Activated gamma-delta T cell treated with Interleukin-2 at 50 U/mL for 16 hours (primary cell): ENCODE data around the gene PTBP2.
A peak's percentile ranks its signal among the peaks of the same experiment; 100 is the strongest.

Experiments
- DNase-seq: peaks from one replicate; pipeline ENCODE4 v3.0.0-alpha.2; 2020

Gene PTBP2, protein sequence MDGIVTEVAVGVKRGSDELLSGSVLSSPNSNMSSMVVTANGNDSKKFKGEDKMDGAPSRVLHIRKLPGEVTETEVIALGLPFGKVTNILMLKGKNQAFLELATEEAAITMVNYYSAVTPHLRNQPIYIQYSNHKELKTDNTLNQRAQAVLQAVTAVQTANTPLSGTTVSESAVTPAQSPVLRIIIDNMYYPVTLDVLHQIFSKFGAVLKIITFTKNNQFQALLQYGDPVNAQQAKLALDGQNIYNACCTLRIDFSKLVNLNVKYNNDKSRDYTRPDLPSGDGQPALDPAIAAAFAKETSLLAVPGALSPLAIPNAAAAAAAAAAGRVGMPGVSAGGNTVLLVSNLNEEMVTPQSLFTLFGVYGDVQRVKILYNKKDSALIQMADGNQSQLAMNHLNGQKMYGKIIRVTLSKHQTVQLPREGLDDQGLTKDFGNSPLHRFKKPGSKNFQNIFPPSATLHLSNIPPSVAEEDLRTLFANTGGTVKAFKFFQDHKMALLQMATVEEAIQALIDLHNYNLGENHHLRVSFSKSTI

DNA sequence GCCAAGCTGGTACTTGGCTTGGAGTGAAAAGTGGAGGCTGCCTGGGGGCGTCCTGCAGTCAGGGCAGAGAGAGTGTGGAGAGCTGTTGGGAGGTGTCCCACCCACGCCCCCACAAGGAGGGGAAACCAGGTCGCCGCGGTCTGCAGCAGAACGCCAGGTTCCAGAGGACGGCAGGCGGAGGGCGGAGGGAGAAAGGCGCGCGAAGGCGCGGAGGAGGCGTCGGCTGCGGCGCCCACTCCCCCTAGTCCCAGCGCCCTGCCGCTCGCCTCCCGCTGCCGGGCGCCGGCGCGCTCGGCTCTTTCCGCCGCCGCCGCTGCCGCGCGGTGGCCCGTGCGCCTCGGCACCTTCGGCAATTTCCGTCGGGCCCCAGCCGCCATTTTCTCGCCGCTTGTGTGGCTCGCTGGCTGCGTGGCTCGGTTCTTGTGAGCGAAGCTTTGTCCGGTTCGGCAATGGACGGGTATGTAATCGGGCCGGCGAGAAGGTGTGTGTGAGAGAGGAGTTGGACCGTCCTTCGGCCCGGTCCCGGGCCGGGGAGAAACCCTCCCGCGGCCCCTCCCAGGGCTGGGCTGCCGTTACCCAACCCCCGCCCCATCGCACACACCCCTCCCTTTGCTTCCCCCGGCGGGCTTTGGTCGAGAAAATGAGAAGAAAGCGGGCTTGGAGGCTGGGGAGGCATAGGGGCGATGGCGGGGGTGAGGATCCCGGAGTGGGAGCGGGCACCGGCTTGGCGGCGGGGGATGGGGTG, at the start of gene PTBP2:
Gene PTBP2, plus strand, starts transcription at position 369 of the 745 bp plus-strand sequence. Its CDS starts 81 bp downstream, at position 450.
- peak; percentile 76 for DNase-seq

DNA sequence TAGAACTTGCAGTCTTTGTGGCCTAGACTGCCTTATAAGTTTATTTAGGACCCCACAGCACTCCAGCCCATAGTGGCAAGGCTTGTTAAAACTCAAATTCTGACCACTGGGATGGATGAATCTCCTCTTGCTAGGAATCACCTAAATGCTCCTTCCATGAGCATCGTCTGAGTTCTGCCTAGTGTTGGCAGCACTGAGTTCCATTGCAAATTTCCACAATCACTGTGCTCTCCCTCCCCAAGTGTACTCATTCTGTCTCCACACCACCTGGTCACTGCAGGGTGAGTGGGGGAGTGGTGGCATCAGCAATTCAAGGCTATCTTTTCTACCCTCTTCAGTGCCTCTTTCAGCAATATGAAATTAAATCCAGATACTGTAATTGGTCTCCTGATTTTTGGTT, 46.7 kb upstream of the PTBP2 start:
- no peak for DNase-seq

DNA sequence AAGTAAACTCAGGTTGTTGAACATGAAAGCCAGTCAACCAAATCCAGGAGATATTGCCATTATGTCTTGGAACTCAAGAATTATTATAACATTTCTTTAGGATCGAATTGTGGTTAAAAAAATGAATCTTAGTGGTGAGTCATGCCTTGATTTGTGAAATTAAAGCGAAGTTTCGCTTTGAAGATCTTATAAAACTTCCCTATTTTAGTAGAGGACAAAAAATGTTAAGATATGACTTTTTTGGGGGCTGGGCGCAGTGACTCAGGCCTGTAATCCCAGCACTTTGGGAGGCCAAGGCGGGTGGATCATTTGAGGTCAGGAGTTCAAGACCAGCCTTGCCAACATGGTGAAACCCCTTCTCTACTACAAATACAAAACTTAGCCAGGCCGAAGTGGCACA, 39.5 kb upstream of the PTBP2 start:
- DNase-seq, result no peak

DNA sequence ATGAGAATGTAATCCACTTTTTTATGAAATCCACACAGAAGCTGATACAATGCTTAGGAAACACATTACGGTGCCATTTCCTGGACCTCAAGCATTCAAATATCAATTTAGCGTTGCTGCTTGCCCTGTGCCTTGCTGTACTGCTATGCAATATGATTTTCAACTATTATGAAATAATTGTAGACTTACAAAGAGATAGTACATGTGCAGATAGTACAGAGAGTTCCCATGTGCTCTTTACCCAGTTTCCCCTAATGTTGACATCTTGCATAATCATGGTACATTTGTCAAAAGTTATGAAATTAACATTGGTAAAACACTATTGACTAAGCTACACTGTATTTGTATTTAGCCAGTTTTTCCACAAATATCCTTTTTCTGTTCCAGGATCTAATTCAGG, 37.7 kb upstream of the PTBP2 start:
- DNase-seq, result no peak

DNA sequence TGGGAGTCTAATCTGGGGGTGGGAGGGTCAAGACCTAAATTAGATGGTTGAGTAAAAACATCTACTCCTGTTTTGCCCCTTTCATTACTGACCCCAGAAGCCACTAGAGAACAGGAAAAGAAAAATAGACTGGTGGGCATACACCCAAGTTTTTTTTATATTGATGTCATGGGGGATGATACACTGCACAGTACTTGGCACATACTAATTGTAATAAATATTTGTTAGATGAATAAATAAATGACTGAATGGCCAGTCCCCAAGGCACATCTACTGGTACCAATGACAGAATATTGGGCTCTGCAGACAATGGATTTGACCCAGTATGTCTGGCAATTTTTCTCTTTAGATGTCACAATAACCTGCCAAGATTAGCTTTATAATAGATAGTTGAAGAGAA, 36.8 kb upstream of the PTBP2 start:
- no peak for DNase-seq

DNA sequence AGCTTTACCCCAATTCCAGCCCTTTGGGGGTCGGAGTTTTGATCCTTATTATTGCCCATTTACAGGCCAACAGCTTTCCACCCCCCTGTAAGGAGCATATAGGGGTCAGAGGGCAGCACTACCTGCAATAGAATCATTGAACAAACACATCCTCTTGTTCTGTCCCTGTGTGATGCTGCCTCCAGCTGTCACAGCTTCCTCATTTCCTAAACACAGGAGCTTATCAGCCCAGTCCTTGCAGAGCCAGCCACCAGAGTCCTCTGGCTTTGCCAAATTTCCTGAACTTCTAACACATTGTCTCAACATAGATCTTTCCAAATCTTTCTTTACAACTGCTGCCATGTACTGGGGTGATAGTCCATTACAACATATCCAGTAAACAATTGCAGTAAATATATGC, 32.8 kb upstream of the PTBP2 start:
- no peak for DNase-seq

DNA sequence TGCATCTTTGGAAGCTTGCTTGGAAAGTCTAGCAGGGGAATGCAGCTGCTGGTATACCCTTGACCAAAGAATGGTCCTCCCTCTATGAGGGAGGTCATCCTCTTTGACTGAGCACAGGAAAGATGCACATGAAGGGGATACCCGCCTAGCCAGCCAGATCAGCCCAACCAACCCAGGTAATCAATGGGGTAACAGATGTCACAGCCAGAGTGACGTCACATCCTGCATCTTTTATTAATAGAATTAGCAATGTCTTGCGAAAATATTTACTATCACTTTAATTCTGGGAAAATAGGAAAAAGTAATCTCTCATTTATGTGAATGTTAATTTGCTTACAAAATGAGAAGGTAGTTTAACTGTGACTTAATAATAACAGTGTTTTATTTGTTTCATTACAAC, 25.6 kb upstream of the PTBP2 start:
- DNase-seq, result no peak

DNA sequence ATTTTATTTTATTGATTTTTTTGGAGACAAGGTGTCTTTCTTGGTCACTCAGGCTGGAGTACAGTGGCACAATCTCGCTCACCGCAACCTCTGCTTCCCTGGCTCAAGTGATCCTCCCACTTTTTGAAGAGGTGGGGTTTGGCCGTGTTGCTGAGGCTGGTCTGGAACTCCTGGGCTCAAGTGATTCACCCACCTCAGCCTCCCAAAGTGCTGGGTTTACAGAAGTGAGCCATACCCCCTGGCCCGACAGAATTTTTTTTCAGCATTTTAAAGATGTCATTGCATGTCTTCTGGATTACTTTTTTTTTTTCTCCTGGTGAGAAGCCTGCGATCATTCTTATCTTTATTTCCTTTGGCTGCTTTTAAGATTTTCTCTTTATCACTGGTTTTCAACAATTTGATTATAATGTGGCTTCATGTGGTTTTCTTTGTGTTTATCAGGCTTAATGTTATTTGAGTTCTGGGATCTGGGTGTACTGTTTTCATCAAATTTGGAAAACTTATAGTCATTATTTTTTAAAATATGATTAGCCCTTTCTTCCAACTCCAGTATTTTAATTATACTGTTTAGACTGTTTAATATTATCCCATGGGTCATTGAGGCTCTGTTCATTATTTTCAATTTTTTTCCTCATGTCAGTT, 23.1 kb upstream of the PTBP2 start:
- no peak for DNase-seq

DNA sequence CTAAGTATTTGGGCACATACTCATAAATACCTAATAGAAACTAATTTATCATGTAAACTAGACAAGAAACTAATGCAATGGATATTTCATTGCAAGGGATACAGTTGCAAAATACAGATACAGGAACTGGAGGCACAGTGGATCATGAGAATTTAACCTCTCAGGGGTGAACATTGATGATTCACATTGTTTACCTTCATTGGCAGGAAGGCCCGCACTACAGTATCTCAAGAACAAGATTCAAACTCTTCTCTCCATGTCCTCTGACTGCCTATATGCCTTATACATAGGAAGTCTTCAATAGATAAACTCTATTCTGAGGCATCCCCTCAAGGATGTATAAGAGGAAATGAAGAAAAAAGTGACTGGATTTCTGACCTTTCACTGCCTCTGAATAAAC, 18.4 kb upstream of the PTBP2 start:
- DNase-seq, result no peak

DNA sequence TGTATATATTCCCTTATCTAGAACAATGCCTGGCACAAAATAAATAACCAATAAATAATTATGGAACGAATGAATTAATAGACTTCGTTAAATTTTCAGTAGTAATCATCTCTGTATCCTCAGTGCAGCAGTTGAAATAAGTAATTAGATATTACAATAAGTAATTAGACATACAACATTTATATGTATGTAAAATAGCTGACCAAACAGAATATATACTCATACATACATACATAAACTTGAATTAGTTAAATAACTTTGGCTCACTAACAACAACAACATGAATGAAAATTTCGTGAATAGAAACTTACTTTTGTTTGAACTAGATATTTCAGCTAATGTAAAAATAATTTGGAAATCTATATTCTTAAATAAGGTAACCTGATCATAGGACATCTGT, 14.6 kb upstream of the PTBP2 start:
- DNase-seq, result no peak

DNA sequence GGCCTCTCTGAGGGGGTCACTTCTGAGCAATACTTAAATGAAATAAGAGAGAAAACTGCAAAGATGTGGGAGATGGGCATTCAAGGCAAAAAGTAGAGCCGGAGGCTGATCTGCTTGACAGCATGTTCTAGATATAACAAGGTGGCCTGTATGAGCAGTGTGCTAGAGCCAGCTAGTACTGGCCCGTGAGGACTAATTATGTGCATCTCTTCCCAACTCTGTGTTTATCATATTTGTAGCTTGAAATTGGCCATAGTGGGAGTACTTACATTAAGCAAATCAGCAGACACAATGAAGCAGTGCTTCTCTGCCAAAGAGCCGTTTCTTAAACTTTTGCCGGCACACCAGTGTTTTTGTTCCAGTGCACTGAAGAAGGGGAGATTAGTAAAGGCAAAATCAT, 13.1 kb upstream of the PTBP2 start:
- DNase-seq, result no peak

DNA sequence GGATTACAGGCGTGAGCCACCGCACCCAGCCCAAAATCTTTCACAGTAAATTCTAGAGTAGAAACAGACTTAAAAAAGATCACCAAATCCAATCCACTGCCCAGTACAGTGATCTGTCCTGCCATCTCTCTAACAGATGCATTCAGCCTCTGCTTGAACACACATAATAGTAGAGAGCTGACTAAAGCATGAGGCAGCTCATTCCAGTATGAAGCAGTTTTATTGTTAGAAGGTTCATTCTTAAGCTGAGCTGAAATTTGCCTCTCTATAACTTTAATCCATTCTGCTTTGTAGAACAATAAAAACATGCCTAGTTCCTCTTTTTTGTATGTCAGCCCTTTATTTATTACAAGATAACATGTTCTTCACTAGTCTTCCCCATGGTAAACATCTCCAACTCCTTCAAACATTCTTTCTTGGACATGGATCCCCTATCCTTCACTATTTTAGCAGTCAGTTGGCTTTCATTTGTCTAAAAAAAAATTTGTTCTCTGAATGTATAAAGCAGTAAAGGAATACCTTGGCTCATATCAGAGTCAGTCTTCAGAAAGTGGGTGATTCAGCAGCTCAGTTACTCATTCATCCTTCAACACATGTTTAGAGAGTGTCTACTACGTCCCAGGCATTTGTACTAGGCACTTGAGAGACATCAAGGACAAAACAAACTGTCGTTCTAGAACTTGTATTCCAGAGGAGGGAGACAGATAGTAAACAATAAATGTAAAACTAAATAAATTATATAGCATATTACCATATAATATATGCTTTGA, 10.7 kb upstream of the PTBP2 start:
- DNase-seq, result no peak

DNA sequence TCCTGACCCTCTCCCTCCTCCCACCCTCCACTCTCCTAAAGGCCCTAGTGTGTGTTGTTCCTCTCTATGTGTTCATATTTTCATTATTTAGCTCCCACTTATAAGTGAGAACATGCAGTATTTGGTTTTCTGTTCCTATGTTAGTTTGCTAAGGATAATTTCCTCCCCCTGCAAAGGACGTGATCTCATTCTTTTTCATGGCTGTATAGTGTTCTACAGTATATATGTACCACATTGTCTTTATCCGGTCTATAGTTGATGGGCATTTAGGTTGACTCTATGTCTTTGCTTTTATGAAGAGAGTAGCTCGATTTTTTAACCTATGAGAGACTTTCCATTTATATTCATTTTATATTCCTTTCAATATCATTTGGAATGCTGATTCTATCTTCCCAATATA, 7.9 kb upstream of the PTBP2 start:
- no peak for DNase-seq

DNA sequence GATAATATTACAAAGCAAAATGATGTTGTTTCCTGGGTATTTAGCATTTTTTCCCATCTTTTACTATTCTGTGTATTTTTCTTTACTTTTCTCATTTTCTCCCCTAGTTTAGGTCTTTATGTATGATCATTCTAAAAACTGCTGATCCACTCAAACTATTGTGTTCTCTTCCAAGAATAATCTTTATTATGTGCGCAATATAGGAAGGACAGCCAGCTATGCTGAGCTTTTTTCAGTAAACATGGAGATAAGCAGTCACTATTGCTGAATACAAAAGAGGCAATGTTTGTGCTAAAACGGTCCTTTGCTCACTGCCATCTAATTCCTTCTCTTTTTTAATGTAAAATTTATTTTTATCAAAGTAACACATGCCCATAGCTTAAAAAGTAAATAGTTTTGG, 6.7 kb upstream of the PTBP2 start:
- DNase-seq, result no peak

DNA sequence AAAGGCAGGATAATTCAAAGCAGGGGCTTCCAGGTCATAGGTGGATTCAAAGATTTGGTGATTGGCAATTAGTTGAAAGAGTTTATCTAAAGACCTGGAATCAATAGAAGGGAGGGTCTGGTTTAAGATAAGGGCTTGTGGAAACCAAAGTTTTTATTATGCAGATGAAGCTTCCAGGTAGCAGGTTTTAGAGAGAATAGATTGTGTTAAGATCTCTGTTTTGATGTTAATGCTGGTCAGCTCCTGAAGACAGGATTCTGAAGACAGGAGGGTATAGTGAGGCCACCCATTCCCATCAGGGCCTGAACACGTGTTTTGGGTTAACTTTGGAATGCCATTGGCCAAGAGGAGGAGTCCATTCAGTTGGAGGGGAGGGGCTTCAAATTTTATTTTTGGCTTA, 6.1 kb upstream of the PTBP2 start:
- DNase-seq, result no peak

DNA sequence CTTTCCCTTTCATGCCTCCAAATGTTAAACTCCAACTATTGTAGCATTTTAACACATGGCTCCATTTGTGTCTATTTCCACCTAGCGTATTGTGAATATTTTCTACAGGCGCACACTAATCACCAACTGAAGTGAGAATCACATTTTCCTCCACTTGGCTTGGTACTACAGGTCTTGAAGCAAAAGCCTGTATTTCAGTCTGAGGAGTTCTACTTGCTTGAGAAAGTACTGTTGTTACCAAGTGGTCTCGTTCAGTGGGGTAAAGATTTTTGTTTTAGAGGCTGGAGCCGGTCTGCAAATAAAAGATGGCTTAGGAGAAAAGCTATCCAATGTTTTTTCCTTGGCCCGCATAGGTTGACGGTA, 550 bp upstream of the PTBP2 start:
- DNase-seq, result no peak

DNA sequence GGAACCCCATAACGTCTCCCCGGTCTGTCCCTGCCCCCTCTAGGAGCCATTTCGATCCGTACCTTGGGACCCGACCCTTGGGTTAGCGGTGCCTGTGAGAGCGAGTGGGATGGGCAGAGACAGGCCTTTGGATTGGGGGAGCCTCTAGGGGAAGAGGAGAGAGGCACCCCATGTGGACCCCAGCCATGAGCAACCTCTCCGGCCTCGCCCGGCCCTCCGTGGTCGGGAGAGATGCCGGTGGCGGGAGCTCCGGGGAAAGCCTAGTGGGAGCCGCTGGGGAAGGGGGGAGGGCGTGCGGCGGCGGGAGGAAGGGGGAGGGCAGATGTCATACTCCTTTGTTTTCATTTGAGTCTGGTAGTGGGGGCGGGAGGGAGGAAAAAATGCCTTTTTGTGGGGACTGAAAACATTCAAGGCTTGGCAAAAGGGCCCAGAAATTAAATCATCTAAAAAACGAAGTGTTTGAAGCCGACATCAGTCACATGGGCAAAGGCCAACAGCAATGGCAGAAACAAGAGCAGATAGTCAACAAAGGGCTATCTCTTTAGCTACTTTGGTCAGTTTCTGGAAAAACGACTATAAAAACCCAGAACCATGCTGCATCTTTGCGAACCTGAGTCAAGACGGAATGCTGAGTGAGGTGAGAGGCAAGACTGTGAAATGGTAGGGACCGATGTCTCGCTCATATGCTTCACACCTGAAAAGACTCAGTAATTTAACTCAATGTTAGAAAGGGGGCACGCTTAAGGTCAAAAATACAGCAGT, 758 bp downstream of the PTBP2 start:
- no peak for DNase-seq

DNA sequence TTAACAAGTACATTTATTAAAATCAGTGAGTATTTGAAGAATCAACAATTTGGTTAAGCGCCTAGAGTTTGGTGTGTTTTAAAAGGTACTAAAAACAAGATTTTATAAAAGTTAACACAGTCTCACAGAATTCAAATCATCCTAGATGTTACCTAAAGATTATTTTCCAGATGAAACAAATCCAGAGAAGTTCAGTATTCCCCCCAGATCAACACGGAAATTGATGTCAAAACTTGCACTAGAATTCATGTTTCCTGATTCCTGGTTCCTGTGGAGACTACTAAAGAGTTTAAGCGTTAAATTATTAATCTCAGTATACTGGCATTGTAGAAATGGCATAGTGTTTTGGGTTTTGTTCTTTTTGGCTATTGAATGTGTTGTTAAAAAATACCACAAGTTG, 1.4 kb downstream of the PTBP2 start:
- no peak for DNase-seq

DNA sequence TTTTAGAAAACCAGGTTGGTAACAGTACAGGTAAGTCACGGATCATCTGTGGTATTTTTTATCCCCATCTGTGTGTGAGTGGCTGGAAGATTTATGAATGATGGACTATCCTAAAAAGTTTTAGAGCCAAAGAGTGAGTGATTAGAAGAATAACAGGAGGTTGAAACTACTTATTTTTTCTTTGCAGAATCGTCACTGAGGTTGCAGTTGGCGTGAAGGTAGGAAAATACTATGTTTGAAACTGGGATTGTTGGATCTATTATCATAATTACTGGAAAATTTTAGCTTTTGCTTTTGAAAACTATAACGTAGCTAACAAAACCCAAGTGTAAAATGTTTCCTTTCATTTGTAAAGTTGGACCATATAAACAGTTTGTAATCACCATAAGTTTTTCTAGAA, 1.8 kb downstream of the PTBP2 start:
- no peak for DNase-seq

DNA sequence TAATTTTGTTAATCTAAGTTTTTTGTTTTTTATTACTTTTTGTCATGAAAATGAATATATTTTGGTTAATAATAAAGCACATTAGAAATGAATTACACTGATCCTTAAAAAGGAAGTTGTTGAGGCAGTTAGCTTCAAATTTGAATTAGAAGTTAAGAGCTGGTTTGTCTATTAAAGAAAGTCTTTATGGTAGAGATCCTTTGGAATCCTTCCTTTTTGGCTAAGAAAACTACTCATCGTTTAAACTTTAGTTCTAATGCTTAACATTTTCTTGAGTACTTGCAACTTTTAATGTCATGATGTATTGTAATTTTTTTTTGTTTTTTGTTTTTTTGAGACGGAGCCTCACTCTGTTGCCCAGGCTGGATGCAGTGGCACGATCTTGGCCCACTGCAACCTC, 2.4 kb downstream of the PTBP2 start:
- DNase-seq, result no peak

DNA sequence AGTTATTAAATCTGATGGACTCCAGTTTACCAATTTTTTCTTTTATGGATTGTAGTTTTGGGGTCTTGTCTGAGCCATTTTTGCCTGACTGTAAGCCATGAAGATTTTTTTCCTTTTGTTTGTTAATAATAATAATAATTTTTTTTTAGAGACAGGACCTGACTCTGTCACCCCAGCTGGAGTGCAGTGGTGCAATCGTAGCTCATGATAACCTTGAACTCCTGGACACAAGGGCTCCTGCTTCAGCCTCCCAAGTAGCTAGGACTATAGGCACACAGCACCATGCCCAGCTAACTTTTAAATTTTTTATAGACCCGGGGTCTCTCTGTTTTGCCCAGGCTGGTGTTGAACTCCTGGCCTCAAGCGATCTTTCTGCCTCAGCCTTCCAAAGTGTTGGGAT, 6.3 kb downstream of the PTBP2 start:
- DNase-seq, result no peak

DNA sequence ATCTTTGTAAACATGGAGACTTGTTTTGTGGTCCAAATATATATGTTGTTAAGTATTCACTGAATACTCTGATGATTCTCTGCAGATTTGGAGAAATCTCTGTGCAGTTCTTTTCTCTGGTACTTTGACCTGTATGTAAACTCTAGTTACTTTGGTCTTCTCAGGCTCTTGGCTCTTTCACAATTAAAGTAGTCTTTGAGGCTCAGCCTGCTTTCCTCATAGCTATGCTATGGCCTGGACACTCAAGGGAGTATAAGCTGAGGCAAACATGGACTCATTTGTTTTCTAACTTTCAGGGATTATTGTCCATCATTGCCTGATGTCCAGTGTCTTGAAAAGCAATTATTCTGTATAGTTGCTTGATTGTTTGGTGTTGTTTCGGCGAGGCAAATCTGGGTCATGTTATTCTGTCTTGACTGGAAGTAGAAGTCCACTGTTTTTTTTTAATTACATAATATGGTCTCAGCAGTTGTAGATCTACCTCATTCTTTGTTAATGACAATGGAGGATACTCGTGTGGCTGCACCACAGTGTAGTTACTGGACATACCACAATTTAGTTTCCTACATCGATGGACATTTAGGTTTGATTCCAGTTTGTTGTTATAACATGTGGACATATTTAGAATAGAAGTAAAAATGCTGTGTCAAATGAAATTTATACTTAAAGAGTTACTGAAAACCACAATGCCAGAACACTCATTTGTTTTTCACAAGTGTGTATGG, 9.2 kb downstream of the PTBP2 start:
- no peak for DNase-seq
